Measurements from ENCODE around the gene LRRC66.

- TF ChIP-seq POLR2A (IDR thresholded peaks at IDR 0.05) (no peak), POLR2AphosphoS5 (IDR thresholded peaks at IDR 0.05) (no peak)
Observed at GRCh38 chr4:52006887-52007286, 13.3 kb downstream of the LRRC66 start.
